GM18502 (cell line): Measurements from ENCODE around the gene MAP2K6.

Experiments
- ATAC-seq: cut with Tn5 transposase; IDR thresholded peaks from one replicate; pipeline ENCODE4 v1.9.1; 2021; ENCODE audit warnings: mild to moderate bottlenecking; ENCODE audit not compliant: unreplicated experiment, poor library complexity

Gene MAP2K6

GRCh38 chr17:69561462-69561861 is 147.0 kb downstream of the MAP2K6 start:
- ATAC-seq, result no peak

- ATAC-seq, result no peak
These were observed 150.9 kb downstream of the MAP2K6 start for GRCh38 chr17:69565447-69565846.

- no peak for ATAC-seq
These were observed 152.6 kb downstream of the MAP2K6 start for GRCh38 chr17:69567130-69567529.

GRCh38 chr17:69572747-69573146 is 158.2 kb downstream of the MAP2K6 start:
- ATAC-seq, result no peak

GRCh38 chr17:69573396-69573795 is 158.9 kb downstream of the MAP2K6 start:
- no peak for ATAC-seq

- ATAC-seq, result no peak
These were observed 160.0 kb downstream of the MAP2K6 start for GRCh38 chr17:69574257-69575197.

GRCh38 chr17:69575346-69575761 is 160.9 kb downstream of the MAP2K6 start:
- no peak for ATAC-seq

- ATAC-seq, result no peak
These were observed 162.6 kb downstream of the MAP2K6 start for GRCh38 chr17:69577098-69577497.

- ATAC-seq, result no peak
These were observed 164.0 kb downstream of the MAP2K6 start for GRCh38 chr17:69578385-69578936.

- no peak for ATAC-seq
These were observed 165.6 kb downstream of the MAP2K6 start for GRCh38 chr17:69579961-69580677.

- ATAC-seq, result peak; percentile 84
These were observed 166.8 kb downstream of the MAP2K6 start for GRCh38 chr17:69581061-69581961.

GRCh38 chr17:69588316-69588715 is 173.8 kb downstream of the MAP2K6 start:
- ATAC-seq, result no peak

- ATAC-seq, result no peak
These were observed 174.3 kb downstream of the MAP2K6 start for GRCh38 chr17:69588827-69589239.

- ATAC-seq, result no peak
These were observed 176.2 kb downstream of the MAP2K6 start for GRCh38 chr17:69590671-69591070.

GRCh38 chr17:69592692-69593350 is 178.3 kb downstream of the MAP2K6 start:
- no peak for ATAC-seq

- ATAC-seq, result no peak
These were observed 178.8 kb downstream of the MAP2K6 start for GRCh38 chr17:69593351-69593715.

- ATAC-seq, result no peak
These were observed 179.2 kb downstream of the MAP2K6 start for GRCh38 chr17:69593716-69594115.

- ATAC-seq, result no peak
These were observed 180.1 kb downstream of the MAP2K6 start for GRCh38 chr17:69594641-69595040.

GRCh38 chr17:69596141-69596540 is 181.6 kb downstream of the MAP2K6 start:
- ATAC-seq, result no peak
